HepG2 (cell line): Measurements from ENCODE around the gene IQSEC1. TPM values are rescaled to one million over a fixed set of nuclear protein-coding genes. Genes with fewer than 3 reads are reported as not detected.

ENCODE experiments used
- ATAC-seq: fragments of 200-7000 bp; cut with Tn5 transposase; 3 replicates; pipeline ENCODE4 v1.9.1; 2020; ENCODE audit warnings: mild to moderate bottlenecking, moderate library complexity
- BruUV-seq: library from RNA; stranded (reverse); fragments of 400-500 nt; replicated peaks from 2 replicates; lab custom pipeline; 2021; lab: Mats Ljungman, UMichigan
- CTCF ChIA-PET: fragments of 300-600 bp; formaldehyde crosslinking; extraction: SDS; loops from one replicate; lab custom pipeline; 2021; ENCODE audit warnings: low total read pairs, inconsistent platforms, low intra/inter-chr PET ratio; lab: Yijun Ruan, JAX
- POLR2A ChIA-PET: fragments of 350-600 bp; sonication (Branson Sonifier 250); formaldehyde crosslinking; loops from one replicate; lab custom pipeline; 2020; ENCODE audit warnings: antibody characterized with exemption, inconsistent platforms; lab: Yijun Ruan, JAX
- DNase-seq: peaks from one replicate; pipeline ENCODE4 v3.0.0-alpha.2; 2015; ENCODE audit warnings: low spot score
- FAIRE-seq: peaks from 3 replicates; lab custom pipeline; 2011; peaks lifted over from hg19 to GRCh38; lab: Jason Lieb, UNC
- H2AFZ ChIP-seq: one replicate; pipeline ENCODE4 v1.6.1; 2011; ENCODE audit warnings: low read length, inconsistent platforms
- H3K27ac ChIP-seq: fragments of 300-600 bp; 3 replicates; pipeline ENCODE4 v1.8.0; 2011; ENCODE audit warnings: mixed run types, mild to moderate bottlenecking, mixed read lengths, low read length, inconsistent platforms; ENCODE audit not compliant: insufficient read depth; ENCODE audit errors: extremely low read length
- H3K27me3 ChIP-seq, 2 experiments: fragments of 200-600 bp in 1 of 2; 2 replicates in 1 of 2; 3 replicates in 1 of 2; pipeline versions ENCODE4 v1.6.0 to v1.8.0; 2011; ENCODE audit warnings: low read length in 2 of 2, mild to moderate bottlenecking in 2 of 2, moderate library complexity in 2 of 2, inconsistent platforms in 1 of 2; ENCODE audit not compliant: insufficient read depth in 2 of 2, control insufficient read depth in 1 of 2
- H3K36me3 ChIP-seq, 2 experiments: fragments of 200-600 bp in 1 of 2; replicated peaks in 1 of 2; 2 replicates in 1 of 2; 3 replicates in 1 of 2; pipeline versions ENCODE4 v1.5.1 to v1.8.0; 2011; ENCODE audit warnings: low read length in 2 of 2, inconsistent platforms in 1 of 2; ENCODE audit not compliant: insufficient read depth in 2 of 2, control insufficient read depth in 1 of 2
- H3K4me1 ChIP-seq: 2 replicates; pipeline ENCODE4 v1.5.1; 2012; ENCODE audit warnings: low read length, inconsistent platforms; ENCODE audit not compliant: insufficient read depth
- H3K4me2 ChIP-seq: 2 replicates; pipeline ENCODE4 v1.6.0; 2011; ENCODE audit warnings: low read depth, low read length, inconsistent platforms
- H3K4me3 ChIP-seq, 3 experiments: fragments of 200-600 bp in 1 of 3; sonication (generic), shearing (Covaris generic) in 1 of 3; replicated peaks in 1 of 3; 2 replicates each; pipeline ENCODE4 v1.5.1; 2011 to 2016; ENCODE audit warnings: low read length in 3 of 3, inconsistent platforms in 2 of 3, low read depth in 2 of 3, mild to moderate bottlenecking in 2 of 3, control low read depth in 1 of 3, mixed read lengths in 1 of 3; ENCODE audit not compliant: insufficient read depth in 1 of 3
- H3K79me2 ChIP-seq: one replicate; pipeline ENCODE4 v1.6.1; 2011; ENCODE audit warnings: low read length, inconsistent platforms; ENCODE audit not compliant: insufficient read depth
- H3K9ac ChIP-seq: 2 replicates; pipeline ENCODE4 v1.6.0; 2011; ENCODE audit warnings: mild to moderate bottlenecking, low read depth, low read length, inconsistent platforms; ENCODE audit not compliant: insufficient read depth
- H3K9me3 ChIP-seq: 2 replicates; pipeline ENCODE4 v1.5.1; 2012; ENCODE audit warnings: mild to moderate bottlenecking, low read length
- H4K20me1 ChIP-seq: 2 replicates; pipeline ENCODE4 v1.6.0; 2011; ENCODE audit warnings: inconsistent platforms, mild to moderate bottlenecking, low read length, moderate library complexity; ENCODE audit not compliant: insufficient read depth
- AGO2 ChIP-seq: fragments of 200-400 bp; formaldehyde crosslinking; optimal IDR thresholded peaks from 2 replicates; pipeline ENCODE3; 2017; ENCODE audit warnings: mild to moderate bottlenecking, low read depth, low read length, moderate library complexity
- ARID3A ChIP-seq: IDR thresholded peaks from 2 replicates; pipeline ENCODE4 v1.6.1; 2012; ENCODE audit warnings: low read depth, low read length, improper control_type of control experiment
- CBX1 ChIP-seq: IDR thresholded peaks from one replicate; pipeline ENCODE4 v1.6.1; 2016; ENCODE audit warnings: antibody characterized with exemption, low read depth
- POGK ChIP-seq: sonication (generic); formaldehyde crosslinking; conservative IDR thresholded peaks from 2 replicates; pipeline ENCODE4 v1.8.0; 2022; ENCODE audit warnings: mild to moderate bottlenecking, moderate library complexity, missing genetic modification reagents
- ZNF614 ChIP-seq: IDR thresholded peaks from 2 replicates; pipeline ENCODE4 v1.6.1; 2018; ENCODE audit warnings: missing biosample characterization, missing genetic modification reagents, inconsistent platforms, borderline replicate concordance
- ZNF720 ChIP-seq: sonication (generic); formaldehyde crosslinking; IDR thresholded peaks from 2 replicates; pipeline ENCODE4 v1.4.0; 2020; ENCODE audit warnings: missing genetic modification reagents
- WGBS: methylation state at CpG from one replicate; pipeline ENCODE4 v1.1.6; 2017; ENCODE audit warnings: low lambda C conversion rate; 5-methylcytosine and 5-hydroxymethylcytosine counted together
- in situ Hi-C: cut with HindIII; loops from 2 replicates; pipeline ENCODE4 v1.10.0; 2017; ENCODE audit warnings: low pct_unique_long_range_greater_than_20kb; ENCODE audit not compliant: extremely low pct_ligation_motif_present
- intact Hi-C: fragments of 100-400 bp; cut with micrococcal nuclease; formaldehyde crosslinking; loops from one replicate; pipeline ENCODE4 v1.10.0; 2022; ENCODE audit not compliant: unreplicated experiment
- polyA plus RNA-seq, 8 experiments: library from polyadenylated mRNA; depleted of rRNA in 3 of 8; stranded (reverse) in 7 of 8; unstranded in 1 of 8; fragments of >200 nt; fragmentation: Illumina TruSeq in 4 of 8; extraction: Trizol in 4 of 8; gene quantifications; 2 replicates each; pipeline versions ENCODE4 v1.2.1 to v1.2.3, GENCODE V29; 2011 to 2016; ENCODE audit warnings: low read depth in 4 of 8, missing spikeins in 1 of 8, mixed read lengths in 1 of 8; ENCODE audit not compliant: insufficient read depth in 1 of 8
- total RNA-seq, 5 experiments: library from RNA; depleted of rRNA; stranded (reverse); fragments of >200 nt; fragmentation: Illumina TruSeq; extraction: Trizol; gene quantifications; 2 replicates each; pipeline ENCODE4 v1.2.3, GENCODE V29; 2016; ENCODE audit warnings: low read depth in 1 of 5
- TF ChIP-seq, protein P1 (sequence below): sonication (generic); formaldehyde crosslinking; IDR thresholded peaks from 2 replicates; pipeline ENCODE4 v1.8.1; 2022; ENCODE audit warnings: mild to moderate bottlenecking, missing genetic modification reagents
- TF ChIP-seq, protein P2 (sequence below): sonication (generic); formaldehyde crosslinking; IDR thresholded peaks from 2 replicates; pipeline ENCODE4 v1.4.0; 2020; ENCODE audit warnings: low read depth, mild to moderate bottlenecking, missing genetic modification reagents

Gene IQSEC1
- total and polyA plus RNA-seq, 2 of the 13 experiments (the other 11 are each of a cell fraction or from before 2014, with no cell fraction given), result 17.4 to 20.2 TPM

DNA sequence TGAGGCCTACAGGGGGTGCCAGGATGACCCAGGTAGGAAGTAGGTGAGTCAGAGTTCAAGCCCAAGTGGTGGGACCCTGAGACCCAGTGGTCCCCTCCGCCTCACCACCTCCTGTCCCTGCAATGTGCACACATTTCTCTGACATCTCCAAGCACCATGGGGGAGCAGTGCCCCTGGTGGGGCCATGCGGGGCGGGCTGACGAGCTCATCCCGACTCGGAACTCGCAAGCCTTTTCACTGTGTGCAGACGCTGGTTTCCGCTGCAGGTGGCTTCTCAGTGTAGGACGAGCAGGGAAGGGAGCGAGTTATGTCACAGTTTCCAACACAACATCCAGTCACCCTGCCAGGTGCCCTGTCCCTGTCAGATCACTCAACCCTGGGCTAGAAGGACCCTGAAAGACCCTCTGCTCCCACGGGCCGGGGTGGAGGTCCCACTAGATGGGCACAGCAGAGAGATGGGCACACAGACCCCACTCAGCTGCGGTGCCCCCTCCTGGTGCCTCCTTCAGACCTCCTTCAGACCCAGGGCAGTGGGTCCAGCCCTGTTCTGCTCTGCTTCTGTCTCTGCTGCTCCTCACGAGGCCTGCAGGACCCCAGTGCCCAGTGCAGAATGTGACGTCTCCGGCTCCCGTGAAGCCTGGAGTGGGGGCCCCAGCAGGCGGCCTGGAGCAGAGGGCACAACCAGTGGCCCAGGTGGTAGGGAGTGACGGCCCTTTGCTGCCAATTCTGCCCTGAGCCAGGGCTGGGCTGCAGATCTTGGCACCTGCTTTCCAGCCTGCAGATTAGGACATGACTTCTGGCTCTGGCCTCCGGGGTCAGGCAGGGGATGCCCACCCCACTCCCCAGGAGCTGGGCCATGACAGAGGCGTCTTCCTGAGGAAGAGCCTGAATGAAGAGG is 129.9 kb downstream of the IQSEC1 start:
- H3K27ac ChIP-seq, result no peak overlapping the region
- H3K9me3 ChIP-seq, result no peaks in the 10 kb centered on the region
- WGBS, result no CpG with 5 or more reads among the region's 22 CpGs
- DNase-seq, result no peak
- no TSS peak for BruUV-seq
- FAIRE-seq, result no peak
- CTCF ChIA-PET, result no interaction called here
- no peak; the same call in 2 of the 3 replicates for ATAC-seq
- H3K4me3 ChIP-seq, result no peak overlapping the region
- no peak overlapping the region for H2AFZ ChIP-seq
- H3K9ac ChIP-seq, result no peak overlapping the region
- TF ChIP-seq AGO2 (peak; percentile 37), POGK (CRISPR knock-in tag) (no peak)
- H3K36me3 ChIP-seq, result peaks cover 26 to 45% of the 10 kb centered on the region in 2 experiments; a peak in 4 of 5 replicates
- peaks cover 47% of the 10 kb centered on the region for H4K20me1 ChIP-seq
- H3K79me2 ChIP-seq, result peaks cover 25% of the 10 kb centered on the region
- POLR2A ChIA-PET, result no interaction called here
- no peaks in the 10 kb centered on the region for H3K27me3 ChIP-seq
- intact Hi-C loops (no loop called here), in situ Hi-C loops (no loop called here)
- H3K4me1 ChIP-seq, result peaks cover 12% of the 10 kb centered on the region
- no peak overlapping the region for H3K4me2 ChIP-seq

GRCh38 chr3:12941495-12942023 is 131.7 kb downstream of the IQSEC1 start:
- FAIRE-seq, result no peak
- intact Hi-C loops, result no loop called here
- no peak for TF ChIP-seq ZNF720
- TF ChIP-seq ZNF614 (CRISPR knock-in tag), result no peak
- TF ChIP-seq AGO2, result peak; percentile 15
- TF ChIP-seq, protein P1, sequence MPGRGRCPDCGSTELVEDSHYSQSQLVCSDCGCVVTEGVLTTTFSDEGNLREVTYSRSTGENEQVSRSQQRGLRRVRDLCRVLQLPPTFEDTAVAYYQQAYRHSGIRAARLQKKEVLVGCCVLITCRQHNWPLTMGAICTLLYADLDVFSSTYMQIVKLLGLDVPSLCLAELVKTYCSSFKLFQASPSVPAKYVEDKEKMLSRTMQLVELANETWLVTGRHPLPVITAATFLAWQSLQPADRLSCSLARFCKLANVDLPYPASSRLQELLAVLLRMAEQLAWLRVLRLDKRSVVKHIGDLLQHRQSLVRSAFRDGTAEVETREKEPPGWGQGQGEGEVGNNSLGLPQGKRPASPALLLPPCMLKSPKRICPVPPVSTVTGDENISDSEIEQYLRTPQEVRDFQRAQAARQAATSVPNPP (CRISPR knock-in tag), result no peak
- TF ChIP-seq, protein P2, sequence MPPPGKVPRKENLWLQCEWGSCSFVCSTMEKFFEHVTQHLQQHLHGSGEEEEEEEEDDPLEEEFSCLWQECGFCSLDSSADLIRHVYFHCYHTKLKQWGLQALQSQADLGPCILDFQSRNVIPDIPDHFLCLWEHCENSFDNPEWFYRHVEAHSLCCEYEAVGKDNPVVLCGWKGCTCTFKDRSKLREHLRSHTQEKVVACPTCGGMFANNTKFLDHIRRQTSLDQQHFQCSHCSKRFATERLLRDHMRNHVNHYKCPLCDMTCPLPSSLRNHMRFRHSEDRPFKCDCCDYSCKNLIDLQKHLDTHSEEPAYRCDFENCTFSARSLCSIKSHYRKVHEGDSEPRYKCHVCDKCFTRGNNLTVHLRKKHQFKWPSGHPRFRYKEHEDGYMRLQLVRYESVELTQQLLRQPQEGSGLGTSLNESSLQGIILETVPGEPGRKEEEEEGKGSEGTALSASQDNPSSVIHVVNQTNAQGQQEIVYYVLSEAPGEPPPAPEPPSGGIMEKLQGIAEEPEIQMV, result no peak
- no peak for TF ChIP-seq CBX1
- TF ChIP-seq ARID3A, result no peak

More at GRCh38 chr3:12941495-12942023, 131.7 kb downstream of the IQSEC1 start:
- no peak overlapping the region for H2AFZ ChIP-seq
- H3K27me3 ChIP-seq, result no peaks in the 10 kb centered on the region
- peaks cover 40% of the 10 kb centered on the region for H4K20me1 ChIP-seq
- BruUV-seq, result no TSS peak
- H3K4me2 ChIP-seq, result no peak overlapping the region
- peaks cover 33 to 61% of the 10 kb centered on the region in 2 experiments; a peak in 4 of 5 replicates for H3K36me3 ChIP-seq
- no peaks in the 10 kb centered on the region for H3K9me3 ChIP-seq
- no peak overlapping the region for H3K9ac ChIP-seq
- CTCF ChIA-PET, result no interaction called here
- H3K27ac ChIP-seq, result no peak overlapping the region
- in situ Hi-C loops, result no loop called here
- 96% methylated on average over 15 of the region's 26 CpGs for WGBS
- H3K79me2 ChIP-seq, result peaks cover 8% of the 10 kb centered on the region
- DNase-seq, result no peak
- H3K4me3 ChIP-seq, result no peak overlapping the region
- H3K4me1 ChIP-seq, result no peaks in the 10 kb centered on the region
- ATAC-seq, result no peak
- POLR2A ChIA-PET, result no interaction called here
